ENCODE measurements around the gene RPP25.

DNA sequence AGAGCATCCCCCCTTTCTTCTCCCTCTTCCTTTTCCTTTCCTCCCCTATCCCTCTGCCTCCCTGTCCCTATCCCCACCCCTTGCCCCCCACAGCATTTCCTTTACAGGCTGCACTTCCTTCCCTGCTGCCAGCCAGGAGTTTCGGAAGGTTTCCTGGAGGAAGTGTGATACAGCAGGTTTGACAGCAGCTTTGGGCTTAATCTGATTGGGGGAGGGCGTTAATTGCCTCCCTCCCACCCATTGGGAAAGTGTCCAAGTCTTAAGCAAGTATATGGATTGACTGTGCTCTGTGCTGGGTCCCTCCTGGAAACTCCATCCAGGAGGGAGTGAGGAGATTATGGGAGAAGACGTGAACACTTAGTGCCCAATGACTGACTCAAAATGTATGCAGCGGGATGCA, 40.6 kb upstream of the RPP25 start:
- TF ChIP-seq, protein P1, sequence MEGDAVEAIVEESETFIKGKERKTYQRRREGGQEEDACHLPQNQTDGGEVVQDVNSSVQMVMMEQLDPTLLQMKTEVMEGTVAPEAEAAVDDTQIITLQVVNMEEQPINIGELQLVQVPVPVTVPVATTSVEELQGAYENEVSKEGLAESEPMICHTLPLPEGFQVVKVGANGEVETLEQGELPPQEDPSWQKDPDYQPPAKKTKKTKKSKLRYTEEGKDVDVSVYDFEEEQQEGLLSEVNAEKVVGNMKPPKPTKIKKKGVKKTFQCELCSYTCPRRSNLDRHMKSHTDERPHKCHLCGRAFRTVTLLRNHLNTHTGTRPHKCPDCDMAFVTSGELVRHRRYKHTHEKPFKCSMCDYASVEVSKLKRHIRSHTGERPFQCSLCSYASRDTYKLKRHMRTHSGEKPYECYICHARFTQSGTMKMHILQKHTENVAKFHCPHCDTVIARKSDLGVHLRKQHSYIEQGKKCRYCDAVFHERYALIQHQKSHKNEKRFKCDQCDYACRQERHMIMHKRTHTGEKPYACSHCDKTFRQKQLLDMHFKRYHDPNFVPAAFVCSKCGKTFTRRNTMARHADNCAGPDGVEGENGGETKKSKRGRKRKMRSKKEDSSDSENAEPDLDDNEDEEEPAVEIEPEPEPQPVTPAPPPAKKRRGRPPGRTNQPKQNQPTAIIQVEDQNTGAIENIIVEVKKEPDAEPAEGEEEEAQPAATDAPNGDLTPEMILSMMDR (IDR thresholded peaks at IDR 0.05; ENCODE audit: insufficient read depth, low read length), result no peak
- TF ChIP-seq, protein P2, sequence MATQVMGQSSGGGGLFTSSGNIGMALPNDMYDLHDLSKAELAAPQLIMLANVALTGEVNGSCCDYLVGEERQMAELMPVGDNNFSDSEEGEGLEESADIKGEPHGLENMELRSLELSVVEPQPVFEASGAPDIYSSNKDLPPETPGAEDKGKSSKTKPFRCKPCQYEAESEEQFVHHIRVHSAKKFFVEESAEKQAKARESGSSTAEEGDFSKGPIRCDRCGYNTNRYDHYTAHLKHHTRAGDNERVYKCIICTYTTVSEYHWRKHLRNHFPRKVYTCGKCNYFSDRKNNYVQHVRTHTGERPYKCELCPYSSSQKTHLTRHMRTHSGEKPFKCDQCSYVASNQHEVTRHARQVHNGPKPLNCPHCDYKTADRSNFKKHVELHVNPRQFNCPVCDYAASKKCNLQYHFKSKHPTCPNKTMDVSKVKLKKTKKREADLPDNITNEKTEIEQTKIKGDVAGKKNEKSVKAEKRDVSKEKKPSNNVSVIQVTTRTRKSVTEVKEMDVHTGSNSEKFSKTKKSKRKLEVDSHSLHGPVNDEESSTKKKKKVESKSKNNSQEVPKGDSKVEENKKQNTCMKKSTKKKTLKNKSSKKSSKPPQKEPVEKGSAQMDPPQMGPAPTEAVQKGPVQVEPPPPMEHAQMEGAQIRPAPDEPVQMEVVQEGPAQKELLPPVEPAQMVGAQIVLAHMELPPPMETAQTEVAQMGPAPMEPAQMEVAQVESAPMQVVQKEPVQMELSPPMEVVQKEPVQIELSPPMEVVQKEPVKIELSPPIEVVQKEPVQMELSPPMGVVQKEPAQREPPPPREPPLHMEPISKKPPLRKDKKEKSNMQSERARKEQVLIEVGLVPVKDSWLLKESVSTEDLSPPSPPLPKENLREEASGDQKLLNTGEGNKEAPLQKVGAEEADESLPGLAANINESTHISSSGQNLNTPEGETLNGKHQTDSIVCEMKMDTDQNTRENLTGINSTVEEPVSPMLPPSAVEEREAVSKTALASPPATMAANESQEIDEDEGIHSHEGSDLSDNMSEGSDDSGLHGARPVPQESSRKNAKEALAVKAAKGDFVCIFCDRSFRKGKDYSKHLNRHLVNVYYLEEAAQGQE (IDR thresholded peaks at IDR 0.05; ENCODE audit: insufficient replicate concordance, low read depth), result no peak
